Sigmoid colon (tissue), 4 donors: ENCODE results near the gene VPS13D.

Experiments
- CTCF ChIP-seq, 4 experiments: fragments of 450-650 bp in 3 of 4; fragments of 200-600 bp in 1 of 4; IDR thresholded peaks; one replicate each; pipeline ENCODE4 v1.5.1; 2016 to 2019; ENCODE audit warnings: antibody characterized with exemption in 4 of 4, mild to moderate bottlenecking in 3 of 4, moderate library complexity in 2 of 4
- EP300 ChIP-seq, 4 donors: sonication (generic); formaldehyde crosslinking; IDR thresholded peaks; one replicate each; pipeline ENCODE4 v1.6.1; 2017; ENCODE audit warnings: antibody characterized with exemption in 4 of 4
- POLR2A ChIP-seq, 2 donors: fragments of 450-650 bp; IDR thresholded peaks; one replicate each; pipeline ENCODE4 v1.6.1; 2016; ENCODE audit warnings: antibody characterized with exemption in 2 of 2, mild to moderate bottlenecking in 2 of 2, moderate library complexity in 2 of 2
- POLR2AphosphoS5 ChIP-seq, 4 donors: sonication (generic); formaldehyde crosslinking; IDR thresholded peaks; one replicate each; pipeline ENCODE4 v1.6.1; 2017; ENCODE audit warnings: antibody characterized with exemption in 4 of 4

- TF ChIP-seq EP300 (IDR thresholded peaks at IDR 0.05) = no peak
- no peak for TF ChIP-seq CTCF (IDR thresholded peaks at IDR 0.05)
- TF ChIP-seq POLR2A (IDR thresholded peaks at IDR 0.05) = no peak
- no peak for TF ChIP-seq POLR2AphosphoS5 (IDR thresholded peaks at IDR 0.05)
Observed at GRCh38 chr1:12300706-12301105, 70.9 kb downstream of the VPS13D start.
